ENCODE data around the gene PPCDC.

DNA sequence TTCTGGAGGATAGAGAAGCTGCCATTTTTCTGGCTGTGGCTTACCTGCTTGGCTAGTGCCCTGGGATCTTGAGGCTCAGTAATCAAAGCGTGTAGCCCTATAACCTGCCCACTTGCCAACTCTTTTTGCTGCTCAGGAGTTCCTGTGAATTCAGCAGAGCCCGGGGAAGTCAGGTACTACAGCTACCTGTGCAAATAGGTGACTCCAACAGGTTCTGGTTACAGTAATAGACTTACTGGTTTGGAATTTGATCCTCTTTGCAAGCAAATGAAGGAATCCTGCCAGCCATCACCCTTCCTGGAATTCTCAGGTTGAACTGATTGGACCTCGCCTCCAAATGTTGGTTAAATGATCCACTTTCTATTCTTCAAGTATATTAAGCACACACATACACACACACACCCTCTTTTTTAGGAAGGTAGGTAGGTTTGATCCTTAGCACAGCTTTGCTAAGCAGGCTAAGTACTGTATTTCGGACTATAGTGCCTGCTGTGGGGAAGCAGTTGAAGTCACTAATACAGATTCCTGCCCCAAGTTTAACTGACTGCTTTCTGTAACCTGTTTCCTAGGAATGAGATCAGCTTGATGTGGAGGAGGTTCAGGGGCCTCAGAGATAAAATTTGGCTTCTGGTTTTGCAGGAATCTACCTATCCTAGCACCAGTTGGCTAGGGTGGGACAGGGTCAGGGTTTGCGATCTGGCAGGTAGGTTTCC is 2.3 kb downstream of the PPCDC start:
- TF ChIP-seq, protein P1, sequence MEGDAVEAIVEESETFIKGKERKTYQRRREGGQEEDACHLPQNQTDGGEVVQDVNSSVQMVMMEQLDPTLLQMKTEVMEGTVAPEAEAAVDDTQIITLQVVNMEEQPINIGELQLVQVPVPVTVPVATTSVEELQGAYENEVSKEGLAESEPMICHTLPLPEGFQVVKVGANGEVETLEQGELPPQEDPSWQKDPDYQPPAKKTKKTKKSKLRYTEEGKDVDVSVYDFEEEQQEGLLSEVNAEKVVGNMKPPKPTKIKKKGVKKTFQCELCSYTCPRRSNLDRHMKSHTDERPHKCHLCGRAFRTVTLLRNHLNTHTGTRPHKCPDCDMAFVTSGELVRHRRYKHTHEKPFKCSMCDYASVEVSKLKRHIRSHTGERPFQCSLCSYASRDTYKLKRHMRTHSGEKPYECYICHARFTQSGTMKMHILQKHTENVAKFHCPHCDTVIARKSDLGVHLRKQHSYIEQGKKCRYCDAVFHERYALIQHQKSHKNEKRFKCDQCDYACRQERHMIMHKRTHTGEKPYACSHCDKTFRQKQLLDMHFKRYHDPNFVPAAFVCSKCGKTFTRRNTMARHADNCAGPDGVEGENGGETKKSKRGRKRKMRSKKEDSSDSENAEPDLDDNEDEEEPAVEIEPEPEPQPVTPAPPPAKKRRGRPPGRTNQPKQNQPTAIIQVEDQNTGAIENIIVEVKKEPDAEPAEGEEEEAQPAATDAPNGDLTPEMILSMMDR (optimal IDR thresholded peaks at IDR 0.05 in 1 of 3, IDR thresholded peaks at IDR 0.05 in 1 of 3, conservative IDR thresholded peaks at IDR 0.05 in 1 of 3; ENCODE audit: extremely low read depth in 1 of 3, insufficient read depth in 2 of 3, low read length in 3 of 3): no peak
- no peak for TF ChIP-seq EZH2 (IDR thresholded peaks at IDR 0.05; ENCODE audit: low read length)

Measured in keratinocyte (primary cell).